SKM-1 treated with dmso at 0.1 percent for 144 hours (cell line): ENCODE measurements around the gene FAM53C.

Experiments
- DNase-seq: peaks from one replicate; lab custom pipeline; 2025; ENCODE audit not compliant: unreplicated experiment; lab: John Stamatoyannopoulos, UW

FAM53C gene

DNA sequence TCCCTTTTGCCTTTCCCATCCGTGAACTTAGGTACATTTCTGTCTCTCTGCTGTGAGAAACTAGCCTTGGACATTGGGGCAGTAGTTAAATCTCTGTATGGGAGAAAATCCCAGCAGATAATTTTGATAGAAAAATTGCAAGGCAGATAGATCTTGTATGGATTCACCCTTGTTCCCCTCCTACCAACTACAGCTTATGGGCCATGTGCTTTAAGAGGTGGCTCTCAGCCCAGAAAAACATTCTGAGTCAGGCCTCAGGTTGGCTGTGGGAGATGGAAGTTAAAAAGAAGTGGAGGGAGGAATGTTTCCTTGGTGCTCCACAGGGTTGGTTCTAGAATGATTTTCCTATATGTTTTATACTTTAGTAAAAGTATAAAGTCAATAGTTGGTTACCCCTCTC, 13.0 kb downstream of the FAM53C start:
- no peak for DNase-seq

DNA sequence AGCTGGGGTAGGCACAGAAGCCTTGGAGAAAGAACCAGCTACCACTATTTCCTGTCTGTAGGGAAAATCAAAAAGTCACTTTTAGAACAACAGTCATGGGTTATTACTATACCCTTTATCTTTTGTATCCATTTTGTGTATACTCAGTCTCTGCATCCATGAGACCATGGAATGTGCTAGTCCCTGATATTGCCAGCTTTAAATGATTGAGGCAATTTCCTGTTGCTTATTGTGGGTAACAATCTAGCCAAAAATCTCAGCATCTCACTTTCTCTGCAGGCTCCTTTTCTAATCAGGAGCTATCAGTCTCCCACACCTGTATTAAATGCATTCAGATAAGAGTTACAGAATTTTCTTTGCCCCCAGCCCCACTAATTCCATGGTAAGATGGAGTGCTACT, 13.5 kb downstream of the FAM53C start:
- DNase-seq: no peak

DNA sequence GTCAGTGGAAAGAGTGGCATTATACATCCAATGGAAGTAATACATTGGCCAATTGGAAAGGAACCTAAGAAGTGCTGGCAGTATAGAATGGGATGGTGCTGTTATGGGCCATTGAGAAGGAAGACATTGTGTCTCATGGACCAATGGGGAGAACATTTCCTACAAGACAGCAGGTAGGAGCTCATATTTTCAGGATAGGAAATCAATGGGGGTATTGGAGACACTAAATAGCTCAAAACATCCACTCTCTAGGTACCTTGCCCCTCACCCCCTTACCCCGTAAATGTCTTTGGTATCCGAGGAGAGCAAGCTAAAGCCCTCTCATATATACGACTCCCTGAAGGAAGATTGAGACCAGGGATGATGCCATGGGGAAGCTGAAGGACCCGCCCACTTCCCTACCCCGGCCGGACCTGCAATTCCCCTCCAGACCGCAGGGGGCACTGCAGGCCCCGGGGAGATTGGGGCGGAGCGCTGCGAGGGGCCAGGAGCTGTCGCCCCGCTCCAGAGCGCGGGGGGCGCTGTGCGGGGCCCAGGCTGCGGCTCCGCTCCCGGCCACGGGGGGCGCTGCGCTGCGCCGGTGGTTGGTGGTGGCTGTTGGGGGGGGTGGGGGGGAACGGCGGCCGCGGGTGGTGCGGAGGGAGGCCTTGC, 14.1 kb downstream of the FAM53C start, which contains the start of gene KDM3B:
Gene KDM3B (plus strand): TSS at position 615 of the 651 bp plus-strand sequence. CDS start 111 bp downstream, outside the sequence.
- peak; percentile 86 for DNase-seq

DNA sequence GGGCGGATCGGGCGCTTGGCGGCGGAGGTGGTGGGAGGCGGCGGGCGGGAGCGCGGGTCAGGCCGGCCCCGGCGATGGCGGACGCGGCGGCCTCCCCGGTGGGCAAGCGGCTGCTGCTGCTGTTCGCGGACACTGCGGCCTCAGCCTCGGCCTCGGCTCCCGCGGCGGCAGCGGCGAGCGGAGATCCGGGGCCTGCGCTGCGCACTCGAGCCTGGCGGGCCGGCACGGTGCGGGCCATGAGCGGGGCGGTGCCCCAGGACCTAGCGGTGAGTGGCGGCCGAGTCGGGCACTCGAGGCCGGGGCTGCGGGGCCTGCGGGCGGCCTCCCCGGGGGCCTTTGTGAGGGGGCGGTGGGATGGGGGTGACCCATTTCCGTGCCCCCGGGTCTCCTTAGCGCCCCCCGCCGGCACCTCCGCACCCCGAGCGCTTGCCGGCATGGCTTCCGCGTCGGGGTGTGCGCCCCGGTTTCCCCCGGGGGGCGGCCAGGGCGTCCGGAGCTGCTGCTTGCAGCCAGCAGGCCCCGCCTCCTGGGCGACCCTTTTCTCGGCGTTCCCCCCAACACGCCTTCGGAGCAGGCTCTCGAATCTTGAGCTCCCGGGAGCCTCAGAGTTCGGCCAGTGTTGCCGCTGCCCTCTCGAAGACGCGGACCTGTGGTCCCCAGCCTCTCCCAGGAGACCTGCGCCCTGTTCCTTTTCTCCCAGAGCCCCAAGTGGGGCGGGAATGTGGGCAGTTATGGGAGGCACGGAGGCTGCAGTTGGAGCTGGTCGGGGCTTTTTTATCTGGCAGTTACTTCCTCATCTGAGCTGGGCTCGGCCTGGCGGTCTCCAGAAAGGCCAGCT, 14.9 kb downstream of the FAM53C start:
- peak; percentile 74 for DNase-seq

DNA sequence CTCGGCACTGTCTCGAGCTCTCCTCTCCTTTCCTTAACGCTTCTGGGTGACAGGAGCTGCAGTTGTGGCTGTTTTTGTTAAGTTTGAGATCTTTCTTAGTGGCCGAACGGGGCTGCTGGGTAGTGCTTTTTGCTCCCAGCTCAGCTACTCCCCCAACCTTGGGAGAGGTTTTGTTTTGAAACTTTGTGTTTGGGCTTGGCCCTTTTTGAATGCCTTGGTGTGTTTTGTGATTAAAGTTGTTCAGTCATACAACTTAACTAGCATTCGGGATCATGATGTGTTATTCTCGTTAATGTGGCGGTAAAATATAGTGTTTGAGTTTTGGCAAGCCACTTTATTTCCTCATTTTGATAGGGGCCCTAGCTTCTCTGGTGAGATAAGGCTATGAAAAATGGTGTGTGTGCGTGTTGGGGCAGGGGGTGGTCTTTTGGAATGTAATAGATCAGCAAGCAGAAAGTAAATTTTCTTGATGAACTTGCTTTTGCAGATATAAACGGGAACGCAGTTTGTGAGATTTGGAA, 15.6 kb downstream of the FAM53C start:
- DNase-seq: no peak

DNA sequence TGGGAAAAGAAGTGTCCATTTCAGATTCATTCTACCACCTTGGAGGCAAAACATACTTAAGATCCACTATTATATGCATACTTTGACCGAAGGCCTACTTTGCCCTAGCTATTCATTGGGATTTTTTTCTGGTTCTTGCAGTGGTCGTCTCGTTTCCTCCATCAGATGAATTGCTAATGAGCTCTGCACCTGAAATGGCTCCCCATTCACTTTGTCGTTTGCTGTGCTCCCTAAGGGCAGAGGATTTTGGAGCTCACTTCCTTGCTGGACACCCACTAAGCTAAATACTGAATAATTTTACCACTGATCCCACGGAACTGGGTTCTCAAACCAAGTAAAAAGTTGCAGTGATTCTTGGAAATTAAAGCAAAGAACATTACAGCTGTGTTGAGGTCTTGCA, 16.3 kb downstream of the FAM53C start:
- DNase-seq: no peak

DNA sequence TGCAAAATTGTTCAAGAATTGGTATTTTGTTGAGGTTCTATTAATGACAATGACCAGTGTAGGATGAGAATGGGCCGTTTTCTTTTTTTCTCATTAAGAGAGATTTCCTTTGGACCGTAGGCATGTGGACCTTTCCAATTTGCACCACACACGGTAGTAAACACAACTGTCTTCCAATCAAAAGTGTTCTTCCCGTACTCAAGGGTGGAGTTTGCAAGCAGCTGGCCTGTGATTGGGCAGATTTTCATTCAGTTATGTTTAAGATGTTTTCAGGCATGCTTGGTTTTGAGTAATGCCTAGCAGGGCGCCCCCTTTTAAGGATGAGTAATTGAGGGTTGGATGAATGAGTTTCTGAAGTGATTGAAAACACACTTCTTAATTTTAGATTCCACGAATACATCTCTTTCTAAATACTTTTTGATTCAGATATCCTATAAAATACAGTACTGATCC, 16.9 kb downstream of the FAM53C start:
- DNase-seq: no peak

DNA sequence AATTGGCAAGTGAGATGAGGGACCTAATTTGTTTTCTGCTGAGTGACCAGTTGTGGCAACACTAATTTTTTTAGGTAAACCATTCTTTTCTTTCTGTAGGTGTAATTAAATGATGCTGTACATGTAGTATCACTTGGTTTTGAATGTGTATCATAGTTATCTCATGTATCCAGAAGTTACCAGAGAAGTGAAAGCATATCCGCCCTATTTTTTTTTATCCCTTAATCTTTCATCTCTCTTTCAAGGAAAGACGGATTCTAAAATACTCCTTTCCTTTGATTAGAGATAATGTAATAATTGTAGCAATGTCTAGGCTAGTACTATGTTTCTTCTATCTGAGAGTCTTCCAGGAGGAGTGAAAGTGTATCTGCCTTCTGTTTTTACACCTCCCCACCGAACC, 21.6 kb downstream of the FAM53C start:
- no peak for DNase-seq

DNA sequence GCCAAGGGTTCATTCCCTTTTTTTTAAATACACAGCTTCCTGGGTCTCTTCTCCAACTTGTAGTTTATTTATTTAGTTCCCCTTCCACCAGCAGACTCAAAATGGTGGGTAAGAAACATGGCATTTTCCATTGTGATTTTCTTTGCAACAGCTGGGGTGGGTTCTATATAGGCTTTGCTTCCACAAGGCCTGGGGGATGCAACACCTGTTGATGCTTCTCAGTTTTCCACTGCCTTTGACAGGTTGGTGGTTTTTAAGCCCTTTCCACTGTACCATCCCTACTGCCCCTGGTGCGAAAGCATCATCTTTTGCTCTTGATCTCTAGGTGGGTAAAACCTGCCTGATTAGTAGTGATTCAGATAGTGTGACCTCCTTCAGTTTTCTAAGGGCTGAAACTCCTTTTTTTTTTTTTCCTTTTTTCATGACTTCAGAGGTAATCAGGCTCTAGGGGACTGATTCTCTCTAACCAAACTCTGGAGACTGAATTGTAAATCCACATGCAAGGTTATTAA, 22.9 kb downstream of the FAM53C start:
- no peak for DNase-seq

DNA sequence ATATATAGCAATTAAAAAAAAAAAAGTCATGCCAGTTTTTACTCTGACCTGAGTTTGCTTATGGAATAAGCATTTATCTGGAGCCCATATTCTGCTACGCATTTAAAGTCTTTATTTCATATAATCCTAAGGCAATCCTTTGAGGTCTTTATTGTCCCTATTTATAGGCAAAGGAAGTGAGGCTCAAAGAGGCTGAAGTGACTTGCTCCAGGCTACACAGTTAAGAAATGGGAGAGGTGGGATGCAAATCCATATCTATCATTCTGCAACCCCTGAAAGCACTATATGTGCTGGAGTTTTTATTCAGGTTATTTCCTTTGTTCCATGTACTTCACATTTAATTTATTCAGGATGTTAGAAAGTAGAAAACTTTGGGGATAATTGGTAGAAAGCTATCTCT, 26.5 kb downstream of the FAM53C start:
- DNase-seq: no peak

DNA sequence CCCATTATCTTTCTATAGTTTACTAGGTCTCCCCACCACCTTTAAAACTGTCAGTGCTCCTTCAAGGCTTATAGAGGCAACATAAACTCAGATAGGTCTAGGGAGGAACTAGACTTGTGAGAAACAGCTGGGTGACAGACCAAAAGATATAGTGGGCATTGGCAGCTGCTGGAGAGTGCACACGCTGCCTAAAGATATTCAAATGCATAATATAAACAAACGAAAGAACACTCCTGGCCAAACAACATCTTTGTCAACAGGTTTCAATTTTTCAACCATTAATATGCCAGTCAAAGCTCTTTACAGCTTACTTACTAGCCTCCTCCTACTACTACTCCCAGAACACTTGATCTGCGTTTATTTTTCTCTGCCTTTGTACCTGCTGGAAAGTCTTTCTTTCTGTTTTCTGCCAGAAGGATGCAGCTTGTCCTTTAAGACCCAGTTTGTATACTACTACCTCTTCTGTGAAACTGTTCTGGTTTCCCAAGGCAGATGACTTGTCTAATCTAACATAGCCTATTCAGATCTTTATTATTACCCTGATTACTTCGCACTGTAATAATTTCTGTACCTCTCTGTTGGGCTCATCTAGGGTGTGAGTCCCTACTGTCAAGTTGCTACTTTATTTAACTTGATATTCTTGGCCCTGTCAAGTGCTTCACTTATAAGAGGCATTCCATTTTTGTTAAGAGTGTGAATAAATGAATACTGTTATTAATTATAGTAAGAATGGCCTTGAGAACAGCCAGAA, 28.7 kb downstream of the FAM53C start:
- no peak for DNase-seq

DNA sequence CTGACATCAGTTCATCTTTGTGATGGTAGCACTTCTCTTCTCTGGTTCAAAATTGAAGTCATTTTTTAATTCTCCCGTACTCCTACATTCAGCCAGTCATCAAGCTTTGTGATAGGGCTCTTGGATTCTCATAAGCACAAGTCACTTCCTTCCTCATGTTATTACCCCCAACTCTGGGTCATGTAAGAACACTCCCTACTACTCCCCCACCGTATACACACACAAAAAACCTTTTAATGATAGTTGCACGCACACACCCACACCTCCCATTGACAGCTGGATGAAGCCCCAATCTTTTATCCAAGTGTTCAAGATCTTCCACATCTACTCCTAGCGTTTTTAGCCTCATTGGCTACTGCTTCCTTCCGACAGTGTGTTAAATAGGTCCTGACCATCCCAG, 31.2 kb downstream of the FAM53C start:
- peak; percentile 72 for DNase-seq

DNA sequence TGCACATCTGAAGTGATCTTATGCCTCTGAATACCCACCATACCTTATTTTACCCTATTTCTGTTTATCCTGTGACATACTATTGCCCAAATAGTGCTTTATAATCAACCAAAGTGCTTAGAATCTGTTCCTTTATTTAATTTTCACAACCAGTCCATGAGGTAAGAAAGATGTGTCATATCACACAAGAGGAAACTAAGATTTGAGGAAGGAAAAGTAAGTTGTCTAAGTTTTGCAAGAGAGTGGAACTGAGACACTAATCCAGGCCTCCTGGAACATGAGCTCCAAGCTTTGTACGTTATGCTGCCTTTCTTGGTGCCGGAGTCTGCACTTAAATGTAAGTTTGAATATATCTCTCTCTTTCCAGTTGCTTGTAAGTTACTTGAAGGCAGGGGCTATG, 31.6 kb downstream of the FAM53C start:
- DNase-seq: peak; percentile 95

DNA sequence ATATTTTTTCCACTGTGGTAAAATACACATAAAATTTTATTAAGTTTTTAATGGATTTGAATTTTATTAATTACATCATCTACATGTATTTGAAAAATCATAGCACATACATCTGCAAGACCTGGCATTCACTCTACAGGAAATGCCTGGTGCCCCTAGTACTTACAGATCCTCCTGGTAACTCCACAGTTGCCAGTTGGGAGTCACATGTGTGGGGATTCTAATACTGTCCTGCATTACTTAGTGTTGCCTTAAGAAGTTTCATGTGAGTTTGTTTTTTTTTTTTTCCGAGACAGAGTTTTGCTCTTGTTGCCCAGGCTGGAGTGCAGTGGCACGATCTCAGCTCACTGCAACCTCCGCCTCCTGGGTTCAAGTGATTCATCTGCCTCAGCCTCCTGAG, 32.5 kb downstream of the FAM53C start:
- DNase-seq: no peak

DNA sequence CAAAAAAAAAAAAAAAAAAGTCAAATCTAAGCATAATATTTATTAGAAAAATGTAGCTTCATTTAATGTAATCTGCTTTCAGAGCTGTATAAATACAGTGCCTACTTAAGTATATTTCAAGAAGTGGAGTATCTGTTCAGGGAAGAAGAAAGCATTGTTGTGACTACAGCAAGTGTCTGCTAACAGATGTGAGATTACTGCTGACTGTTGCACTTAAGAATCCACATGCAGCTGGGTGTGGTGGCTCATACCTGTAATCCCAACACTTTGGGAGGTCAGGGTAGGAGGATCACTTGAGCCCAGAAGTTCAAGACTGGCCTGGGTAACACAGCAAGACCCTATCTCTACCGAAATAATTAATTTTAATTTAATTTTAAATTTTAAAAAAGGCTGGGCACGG, 33.4 kb downstream of the FAM53C start:
- DNase-seq: no peak

DNA sequence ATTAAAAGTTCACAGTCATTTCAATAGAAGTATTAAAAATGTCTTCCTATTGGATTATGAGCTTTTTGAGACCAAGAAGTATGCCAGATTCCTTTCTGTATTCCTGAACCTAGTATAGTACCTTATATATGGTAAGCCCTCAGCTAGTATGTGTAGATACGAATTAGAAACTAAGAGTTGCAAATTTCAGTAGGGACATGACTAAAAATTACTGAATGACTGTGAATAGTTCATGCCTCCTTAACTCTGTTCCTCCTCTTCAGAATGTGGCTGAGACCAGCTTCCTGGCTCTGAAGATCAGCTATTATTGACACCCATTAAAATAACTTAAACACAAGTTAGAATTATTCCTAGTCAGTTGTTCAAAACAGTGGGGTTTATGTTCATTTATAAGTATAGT, 34.2 kb downstream of the FAM53C start:
- no peak for DNase-seq

DNA sequence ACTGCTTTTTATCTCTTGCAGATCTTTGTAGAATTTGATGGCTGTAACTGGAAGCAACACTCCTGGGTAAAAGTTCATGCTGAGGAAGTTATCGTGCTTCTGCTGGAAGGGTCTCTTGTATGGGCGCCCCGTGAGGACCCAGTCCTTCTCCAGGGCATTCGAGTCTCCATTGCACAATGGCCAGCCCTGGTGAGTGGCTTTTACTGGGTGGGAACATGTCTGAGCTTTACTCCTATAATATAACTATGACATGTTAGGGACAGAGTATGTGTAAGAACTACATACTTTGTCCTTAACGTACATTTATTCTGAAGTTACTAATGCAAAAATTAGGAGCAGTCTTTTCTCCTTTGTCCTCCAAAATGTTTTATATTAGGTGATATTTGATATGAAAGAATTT, 34.6 kb downstream of the FAM53C start:
- DNase-seq: no peak

DNA sequence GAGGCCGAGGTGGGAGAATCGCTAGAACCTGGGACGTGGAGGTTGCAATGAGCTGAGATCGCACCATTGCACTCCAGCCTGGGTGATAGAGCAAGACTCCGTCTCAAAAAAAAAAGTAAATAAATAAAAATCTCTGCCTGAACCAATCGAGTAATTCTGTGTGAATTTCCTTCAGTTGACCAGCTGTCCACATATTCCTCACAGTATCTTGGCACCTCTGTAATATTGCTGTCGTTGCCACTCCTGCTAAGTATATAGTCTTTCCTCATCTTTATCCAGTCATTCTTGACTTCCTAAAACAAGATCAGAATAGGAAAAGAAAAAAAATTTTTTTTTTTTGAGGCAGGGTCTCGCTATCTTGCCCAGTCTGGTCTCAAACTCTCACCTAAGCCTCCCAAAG, 44.3 kb downstream of the FAM53C start:
- DNase-seq: no peak

DNA sequence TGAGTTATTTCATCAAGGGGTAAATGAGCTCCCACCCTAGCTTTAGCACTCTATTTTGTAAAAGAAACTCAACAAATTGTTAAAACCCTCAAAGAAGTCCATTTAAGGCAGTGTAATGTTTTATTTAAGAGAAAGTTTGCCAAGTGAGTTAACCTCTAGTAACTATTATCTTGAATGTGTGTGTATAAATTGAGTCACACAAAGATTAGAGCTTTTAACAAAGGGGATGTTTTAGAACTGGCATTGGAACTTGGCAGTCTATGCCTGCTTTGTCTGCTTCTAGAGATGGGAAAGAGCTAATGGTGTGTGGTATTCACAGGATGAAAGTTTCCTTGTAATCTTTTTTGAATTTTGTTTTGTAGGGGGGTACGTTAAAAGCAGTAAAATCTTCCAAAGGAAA, 47.6 kb downstream of the FAM53C start:
- no peak for DNase-seq

DNA sequence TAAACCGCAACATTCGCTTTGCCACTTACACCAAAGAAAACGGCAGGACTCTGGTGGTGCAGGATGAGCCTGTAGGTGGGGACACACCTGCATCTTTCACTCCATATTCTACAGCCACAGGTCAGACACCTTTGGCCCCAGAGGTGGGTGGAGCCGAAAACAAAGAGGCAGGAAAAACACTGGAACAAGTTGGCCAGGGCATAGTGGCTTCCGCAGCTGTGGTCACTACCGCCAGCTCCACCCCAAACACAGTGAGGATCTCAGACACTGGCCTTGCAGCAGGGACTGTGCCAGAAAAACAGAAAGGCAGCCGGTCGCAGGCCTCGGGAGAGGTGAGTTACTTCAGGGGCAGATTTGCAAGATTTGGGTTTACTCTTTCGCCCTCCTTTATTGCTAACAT, 48.2 kb downstream of the FAM53C start:
- no peak for DNase-seq

DNA sequence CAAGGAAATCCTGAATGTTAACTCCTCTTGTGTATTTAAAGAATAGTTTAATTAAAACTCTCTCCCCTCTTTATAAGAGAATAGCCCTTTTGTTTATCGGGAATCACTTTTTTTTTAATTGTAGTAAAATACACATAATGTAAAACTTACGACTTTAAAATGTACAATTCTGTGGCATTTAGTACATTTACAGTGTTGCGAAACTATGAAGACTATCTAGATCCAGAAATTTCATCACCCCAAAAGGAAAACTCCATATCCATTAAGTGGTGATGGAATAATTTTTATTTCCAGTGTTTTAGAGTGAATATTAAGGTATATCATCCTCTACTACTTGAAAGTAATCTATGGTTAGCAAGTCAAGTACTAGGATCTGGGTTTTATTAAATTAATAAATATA, 51.3 kb downstream of the FAM53C start:
- DNase-seq: no peak
